HG02763 (cell line): Measurements from ENCODE around the gene DTNB.
"Not testable (repeated sequence)": the region's sequence is repeated elsewhere in the genome, so short reads cannot be mapped to it uniquely, and the experiment has no call there.

Experiments
- ATAC-seq: cut with Tn5 transposase; IDR thresholded peaks from one replicate; pipeline ENCODE4 v1.9.1; 2021; ENCODE audit warnings: mild to moderate bottlenecking, moderate library complexity; ENCODE audit not compliant: unreplicated experiment

DTNB gene

DNA sequence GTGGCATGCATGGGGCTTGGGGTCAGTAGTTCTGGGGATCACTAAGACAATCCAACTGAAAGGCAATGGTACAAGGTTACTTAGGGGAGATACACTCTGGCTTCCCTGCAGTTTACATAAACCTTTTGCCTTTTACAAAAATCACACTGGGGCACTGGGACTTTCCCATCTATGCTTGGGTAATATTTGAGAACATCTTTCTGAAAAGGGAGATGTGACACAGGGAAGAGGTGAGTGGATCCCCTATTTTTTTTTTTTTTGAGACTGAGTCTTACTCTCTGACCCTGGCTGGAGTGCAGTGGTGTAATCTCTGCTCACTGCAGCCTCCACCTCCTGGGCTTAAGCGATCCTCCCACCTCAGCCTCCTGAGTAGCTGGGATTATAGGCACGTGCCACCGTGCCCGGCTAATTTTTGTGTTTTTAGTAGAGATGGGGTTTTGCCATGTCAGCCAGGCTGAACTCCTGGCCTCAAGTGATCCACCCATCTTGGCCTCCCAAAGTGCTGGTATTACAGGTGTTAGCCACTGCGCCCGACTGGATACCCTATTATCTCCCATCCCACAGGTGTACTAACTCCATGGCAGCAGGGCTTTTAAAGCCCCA, 248.8 kb downstream of the DTNB start:
- no peak for ATAC-seq

DNA sequence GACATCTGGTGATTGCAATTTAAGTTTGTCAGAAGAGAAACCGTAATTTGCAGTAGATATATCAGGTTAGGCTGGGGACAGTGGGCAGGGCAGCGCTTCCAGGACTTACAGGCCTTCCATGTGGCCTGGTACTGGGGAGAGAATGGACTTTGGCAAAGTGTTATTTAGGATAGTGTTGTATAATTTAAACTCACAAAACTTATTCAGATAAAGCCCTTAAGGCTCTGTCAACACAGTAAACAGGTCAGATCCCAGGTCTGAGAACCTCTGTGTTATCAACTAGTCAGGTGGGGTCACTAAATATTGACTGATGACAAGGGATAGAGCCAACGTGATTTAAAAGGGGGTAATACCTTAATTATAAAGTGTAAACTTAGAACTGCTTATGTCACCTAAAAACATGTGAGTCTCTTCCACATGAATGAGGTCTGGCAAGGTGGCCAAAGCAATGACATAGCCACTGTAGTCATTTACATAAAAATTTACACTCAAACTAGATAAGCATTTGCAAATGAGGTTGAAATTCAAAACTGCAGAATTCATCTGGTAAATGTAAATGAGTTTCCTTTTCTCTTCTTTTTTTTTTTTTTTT, 251.5 kb downstream of the DTNB start:
- ATAC-seq: peak; percentile 29

DNA sequence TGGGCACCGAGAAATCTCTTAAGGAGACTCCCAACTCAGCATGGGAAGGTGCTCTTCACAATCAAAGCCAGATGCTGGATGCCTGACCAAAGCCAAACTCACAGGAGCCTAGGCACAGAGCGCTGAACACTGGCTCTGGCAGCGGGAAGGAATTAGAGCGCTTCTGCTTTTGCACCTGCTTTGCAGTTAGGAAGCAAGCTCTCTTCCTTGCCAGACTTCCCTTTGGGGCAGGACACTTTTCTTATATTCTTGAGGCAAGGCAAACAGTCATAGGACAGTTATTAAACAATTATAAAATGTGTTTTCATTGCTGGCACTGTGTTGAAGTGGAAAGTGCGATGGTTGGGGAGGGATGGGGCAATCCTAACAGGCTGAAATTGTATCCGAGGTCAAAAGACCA, 252.1 kb downstream of the DTNB start:
- no peak for ATAC-seq

DNA sequence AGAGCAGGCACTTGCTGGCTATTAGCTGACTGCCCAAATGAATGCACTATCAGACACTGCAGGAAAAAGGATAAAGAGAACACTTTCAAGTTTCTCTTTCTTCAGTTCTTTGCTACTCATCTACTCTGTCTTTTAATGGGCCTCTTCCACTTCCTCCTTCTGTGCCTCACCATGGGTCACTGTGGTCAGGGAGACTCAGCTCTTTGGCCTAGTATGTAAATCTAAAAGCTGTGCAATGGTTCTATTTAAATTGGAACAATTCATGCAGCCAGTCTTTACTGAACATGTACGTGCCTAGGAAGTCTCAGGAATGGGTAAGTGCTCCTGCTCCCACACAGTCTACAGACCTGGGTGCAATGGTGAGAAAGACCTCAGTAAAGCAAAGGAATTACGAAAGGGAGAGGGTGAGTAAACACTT, 252.5 kb downstream of the DTNB start:
- ATAC-seq: peak; percentile 47

DNA sequence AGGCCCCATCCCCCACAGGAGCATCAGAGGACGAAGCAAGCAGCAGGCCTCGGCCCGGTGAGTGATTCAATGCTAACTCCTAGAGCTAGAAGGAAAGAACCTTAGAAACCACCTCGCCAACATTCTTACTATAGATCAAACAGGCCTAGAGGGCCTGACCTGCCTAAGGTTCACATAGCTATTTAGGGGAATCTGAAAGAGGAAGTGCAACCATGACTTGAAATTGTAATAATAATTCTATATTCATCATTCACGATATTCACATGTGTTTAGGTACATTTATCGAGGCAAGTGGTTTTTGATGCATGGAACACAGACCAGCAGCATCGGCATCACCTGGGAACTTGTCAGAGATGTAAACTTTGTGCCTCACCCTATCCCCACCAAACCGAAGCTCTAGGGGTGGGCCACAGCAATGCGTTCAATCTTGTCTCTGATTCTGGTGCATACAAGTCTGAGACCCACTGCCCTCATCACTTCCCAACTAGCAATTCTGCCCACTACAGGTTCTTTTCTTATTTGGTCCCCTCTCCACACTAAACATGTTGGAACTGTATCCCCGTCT, 253.6 kb downstream of the DTNB start:
- peak; percentile 49 for ATAC-seq

DNA sequence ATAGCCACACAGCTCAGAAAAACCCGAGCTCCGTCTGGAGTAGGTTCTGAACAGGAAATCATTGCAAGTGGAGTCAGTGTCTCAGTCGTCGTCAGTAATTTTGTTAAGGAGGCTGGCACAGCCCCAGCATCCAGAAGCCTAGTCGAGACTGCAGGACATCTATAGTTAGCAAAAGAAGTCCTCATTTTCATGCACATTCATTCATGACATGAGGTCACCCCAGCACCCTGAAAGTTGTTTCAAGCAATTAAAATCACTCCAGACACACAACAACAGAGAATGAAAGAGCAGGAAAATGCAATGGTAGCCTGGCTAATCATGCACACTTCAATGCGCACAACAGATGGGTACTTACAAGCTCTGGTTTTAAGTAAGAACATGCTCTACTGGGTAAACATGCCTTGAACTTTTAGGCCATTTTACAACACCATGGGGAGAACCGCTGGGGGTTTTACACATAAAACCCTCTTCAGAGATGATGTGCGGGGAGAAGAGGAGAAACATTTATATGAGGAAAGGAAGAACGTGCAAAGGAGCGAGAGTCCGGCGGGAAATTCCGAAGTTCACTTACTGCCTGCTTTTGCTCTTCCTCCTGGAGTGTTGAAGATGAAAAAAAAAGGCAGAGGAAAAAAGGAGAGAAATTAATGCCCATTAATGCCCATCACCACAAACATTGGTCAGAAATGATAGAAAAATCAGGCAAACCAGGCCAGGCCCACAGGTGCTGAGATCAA, 254.3 kb downstream of the DTNB start:
- ATAC-seq: peak; percentile 4

DNA sequence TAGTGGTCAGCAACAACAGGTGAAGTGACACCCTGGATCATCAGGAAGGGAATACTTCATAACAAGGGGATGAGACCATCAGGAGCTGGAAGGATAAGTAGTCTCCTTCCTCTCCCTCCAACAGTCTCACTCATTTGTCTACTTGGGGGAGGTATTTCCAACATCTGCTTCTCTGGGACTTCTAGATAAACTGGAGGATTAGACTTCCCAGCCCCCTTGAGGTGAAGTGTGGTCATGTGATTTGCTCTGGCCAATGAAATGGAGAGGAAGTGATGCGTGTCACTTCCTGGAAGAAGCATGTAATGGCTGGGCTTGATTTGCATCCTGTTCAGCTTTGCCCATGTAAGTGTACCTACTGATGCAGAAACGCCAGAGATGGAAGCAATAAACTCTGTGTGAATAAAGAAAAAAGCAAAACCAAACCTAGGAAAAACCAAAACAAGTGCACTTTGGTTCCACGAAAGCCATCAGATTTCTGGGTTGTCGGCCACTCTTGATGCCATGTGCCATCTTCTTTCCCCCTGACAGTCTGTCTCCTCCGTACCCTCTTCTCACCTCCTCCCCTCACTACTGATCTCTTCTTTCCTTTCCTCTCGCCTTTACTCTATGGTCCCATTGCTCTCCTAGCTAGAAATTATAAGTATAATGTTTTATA, 255.5 kb downstream of the DTNB start:
- no peak for ATAC-seq

DNA sequence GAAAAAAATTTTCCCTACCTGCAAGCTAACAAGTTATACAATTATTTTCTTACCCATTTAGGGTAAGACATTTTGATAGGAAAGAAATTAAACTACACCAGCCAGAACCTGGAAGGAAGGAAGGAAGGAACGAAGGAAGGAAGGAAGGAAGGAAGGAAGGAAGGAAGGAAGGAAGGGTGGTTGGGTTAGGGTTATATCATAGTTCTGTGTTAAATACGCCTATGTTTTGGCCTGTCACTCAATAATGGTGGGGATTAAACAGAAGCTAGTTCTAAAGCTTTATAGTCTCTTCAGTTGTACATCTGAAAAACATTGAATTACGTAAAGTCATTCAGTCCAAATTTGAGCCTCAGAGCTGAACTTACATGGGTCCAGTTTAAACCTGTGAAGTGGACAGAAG, 256.7 kb downstream of the DTNB start:
- ATAC-seq: no peak

DNA sequence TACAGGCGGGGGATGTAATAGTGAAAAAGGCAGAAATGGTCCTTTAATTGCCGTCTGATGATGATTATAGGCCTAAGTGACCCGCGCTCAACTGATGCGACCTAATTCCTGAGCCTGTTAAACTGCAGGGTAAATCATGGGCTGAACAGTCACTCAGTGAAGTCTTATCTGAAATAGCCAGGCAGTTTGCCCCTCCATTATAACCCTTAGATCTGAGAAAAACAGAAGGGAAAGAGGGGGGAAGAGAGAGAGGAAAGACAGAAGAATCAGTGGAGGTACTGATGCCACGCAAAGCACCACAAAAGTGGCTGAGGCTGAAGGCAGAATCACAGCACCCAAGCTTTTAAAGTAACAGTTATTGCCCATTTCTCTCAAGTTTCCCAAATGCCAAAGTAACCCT, 258.6 kb downstream of the DTNB start:
- ATAC-seq: no peak

DNA sequence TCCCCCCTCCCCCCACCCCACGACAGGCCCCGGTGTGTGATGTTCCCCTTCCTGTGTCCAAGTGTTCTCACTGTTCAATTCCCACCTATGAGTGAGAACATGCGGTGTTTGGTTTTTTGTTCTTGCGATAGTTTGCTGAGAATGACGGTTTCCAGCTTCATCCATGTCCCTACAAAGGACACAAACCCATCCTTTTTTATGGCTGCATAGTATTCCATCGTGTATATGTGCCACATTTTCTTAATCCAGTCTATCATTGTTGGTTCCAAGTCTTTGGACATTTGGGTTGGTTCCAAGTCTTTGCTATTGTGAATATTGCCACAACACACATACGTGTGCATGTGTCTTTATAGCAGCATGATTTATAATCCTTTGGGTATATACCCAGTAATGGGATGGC, 260.0 kb downstream of the DTNB start:
- not testable (repeated sequence) for ATAC-seq

DNA sequence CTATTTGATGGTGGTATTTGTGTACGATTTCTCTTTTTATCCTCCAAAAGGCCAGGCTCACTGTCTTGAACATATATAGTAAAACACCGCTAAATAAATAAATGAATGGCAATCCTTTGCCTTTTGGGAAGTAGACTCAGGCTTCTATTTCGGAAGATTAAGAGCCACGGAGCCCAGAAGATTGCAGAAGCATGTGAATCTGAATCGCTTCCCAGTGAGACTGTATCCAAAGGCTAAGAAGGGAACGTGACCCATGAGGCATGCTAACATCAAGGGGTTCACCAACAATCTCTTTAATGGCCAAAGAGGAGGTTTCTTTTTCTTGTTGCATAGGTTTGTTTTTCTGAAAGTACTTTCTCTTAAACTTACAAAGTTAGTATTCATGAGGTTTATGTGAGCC, 261.6 kb downstream of the DTNB start:
- no peak for ATAC-seq

DNA sequence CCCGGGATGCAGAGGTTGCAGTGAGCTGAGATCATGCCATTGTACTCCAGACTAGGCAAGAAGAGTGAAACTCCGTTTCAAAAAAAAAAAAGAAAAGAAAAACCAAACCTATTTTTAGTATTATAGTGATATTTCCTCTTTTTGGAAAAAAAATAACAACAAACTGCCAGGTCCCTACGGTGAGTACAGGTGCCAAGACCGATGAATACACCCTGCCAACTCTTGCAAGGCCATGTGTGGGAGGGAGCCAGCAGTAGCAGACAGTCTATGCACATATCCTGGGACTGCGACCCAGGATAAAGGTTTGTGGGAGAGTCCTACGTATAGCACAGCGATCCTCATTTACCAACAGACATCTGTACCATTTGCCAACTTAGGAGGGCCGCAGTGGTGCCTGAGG, 262.1 kb downstream of the DTNB start:
- no peak for ATAC-seq

DNA sequence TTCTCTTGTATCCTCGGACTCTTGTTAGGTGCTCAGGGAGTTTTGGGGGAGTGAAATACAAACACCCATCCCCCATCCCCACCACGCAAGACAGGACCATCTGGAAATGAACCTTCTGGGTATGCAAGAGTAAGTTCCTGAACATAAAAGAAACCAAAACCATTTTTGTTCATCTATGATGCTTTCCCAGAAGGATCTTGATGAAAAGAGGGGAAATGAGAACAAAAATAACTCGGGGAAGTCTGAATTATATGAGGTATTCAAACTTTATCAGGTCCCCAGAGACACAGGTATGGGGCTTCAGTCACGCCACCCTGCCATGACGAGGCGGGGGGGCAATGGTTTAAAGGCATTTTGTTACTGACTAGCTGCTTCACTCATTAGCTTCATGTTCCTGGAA, 263.0 kb downstream of the DTNB start:
- ATAC-seq: no peak

DNA sequence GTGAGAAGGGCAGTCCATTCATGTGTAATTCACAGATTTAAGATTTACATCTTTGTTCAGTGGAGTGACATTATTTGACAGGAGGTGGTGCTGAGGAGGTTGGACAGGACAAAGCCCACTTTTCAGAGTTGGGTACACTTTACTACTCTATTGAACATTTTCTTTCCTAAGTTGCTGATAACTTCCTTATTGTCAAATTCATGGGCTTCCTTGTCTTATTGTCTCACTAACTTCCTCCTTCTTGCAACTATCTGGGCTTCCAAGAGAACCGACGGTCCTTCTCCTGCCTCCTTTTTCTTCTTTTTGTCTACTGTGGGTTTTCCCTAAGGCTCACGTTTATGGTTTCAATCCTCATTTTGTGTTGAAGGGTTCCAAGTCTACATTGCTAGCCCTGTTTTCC, 263.9 kb downstream of the DTNB start:
- ATAC-seq: no peak

DNA sequence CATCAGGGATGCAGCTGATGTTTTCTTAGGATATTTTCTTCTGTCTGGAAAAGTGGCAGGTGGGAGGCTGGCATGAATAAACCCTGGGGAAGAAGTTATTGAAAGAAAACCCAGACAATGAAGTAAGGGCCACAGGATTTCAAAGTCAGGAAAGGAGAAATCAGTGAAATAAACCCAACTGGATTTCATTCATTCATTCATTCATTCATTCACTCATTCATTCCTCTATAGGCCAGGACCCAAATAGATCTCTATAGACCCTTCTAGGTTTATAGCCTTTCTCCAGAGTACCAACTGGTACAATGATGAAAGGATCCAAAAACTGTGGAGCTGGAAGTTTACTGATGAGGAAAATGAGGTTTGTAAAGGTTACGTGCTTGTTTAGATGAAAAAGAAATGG, 264.3 kb downstream of the DTNB start:
- no peak for ATAC-seq

DNA sequence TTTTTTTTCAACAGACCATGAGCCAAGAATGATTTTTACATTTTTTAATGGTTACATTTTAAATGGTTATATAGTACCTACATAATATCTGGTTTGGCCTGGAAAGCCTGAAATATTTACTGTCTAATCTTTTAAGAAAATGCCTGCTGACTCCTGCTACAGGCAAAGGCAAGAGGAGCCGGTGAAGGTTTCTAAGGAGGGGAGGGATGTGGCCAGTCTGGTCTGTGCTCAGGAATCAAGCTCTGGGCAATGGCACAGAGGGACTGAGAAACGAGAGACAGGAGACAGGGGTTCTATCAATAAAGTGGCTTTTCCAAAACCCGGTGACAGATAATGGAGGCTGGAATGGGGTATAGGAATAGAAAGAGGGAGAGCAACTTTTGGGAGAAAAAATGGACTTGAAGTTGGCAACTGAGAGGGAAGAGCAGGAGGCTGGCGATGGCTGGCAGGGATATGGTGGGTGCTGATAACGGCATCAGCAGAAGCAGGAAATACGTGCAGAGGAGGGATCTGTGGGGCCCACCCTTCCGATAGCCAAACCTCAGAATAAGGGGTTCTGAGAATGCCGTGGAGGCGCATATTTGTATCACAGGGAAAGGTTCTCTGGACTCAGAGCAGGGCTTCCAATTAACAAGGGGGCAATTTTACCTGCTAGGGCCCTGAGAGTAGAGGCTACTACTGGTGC, 267.6 kb downstream of the DTNB start:
- ATAC-seq: no peak

DNA sequence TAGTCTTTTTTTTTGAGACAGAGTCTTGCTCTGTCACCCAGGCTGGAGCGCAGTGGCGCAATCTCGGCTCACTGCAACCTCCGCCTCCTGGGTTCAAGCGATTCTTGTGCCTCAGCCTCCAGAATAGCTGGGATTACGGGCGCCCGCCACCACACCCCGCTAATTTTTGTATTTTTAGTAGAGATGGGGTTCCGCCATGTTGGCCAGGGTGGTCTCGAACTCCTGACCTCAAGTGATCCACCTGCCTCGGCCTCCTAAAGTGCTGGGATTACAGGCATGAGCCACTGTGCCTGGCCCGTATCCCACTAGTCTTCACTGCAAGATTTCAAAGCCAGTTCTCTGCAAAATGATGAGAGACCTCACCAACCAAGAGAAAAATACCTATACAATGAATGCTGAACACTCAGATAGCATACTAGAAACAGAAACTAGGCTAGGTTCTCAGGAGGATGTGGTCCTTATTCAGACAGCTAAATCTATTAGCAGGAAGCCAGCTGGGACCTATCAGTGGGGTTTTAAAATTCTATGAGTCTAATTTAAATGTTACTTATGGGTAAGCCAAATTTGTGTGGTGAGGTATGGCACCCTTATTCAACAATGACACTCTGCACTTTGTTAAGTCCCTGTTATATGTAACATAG, 270.1 kb downstream of the DTNB start:
- ATAC-seq: peak; percentile 44

DNA sequence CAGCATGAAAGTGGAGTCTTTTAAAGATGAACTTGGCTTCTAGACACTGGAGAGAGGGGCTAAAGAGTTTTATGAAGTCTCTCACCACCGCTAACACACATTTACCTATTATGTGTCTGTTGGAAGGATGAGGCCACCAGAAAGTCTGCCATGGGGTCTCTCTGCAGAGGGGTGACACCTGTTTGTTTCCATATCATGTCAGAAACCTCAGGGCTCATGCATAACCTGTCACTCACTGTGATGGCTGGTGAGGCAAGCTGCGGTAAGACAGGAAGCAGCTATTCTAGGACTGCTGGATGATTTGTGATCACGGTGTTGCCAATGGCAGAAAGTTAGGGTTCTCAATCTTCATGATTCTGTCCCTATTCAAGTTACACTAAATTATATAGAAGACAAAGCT, 270.9 kb downstream of the DTNB start:
- peak; percentile 60 for ATAC-seq

DNA sequence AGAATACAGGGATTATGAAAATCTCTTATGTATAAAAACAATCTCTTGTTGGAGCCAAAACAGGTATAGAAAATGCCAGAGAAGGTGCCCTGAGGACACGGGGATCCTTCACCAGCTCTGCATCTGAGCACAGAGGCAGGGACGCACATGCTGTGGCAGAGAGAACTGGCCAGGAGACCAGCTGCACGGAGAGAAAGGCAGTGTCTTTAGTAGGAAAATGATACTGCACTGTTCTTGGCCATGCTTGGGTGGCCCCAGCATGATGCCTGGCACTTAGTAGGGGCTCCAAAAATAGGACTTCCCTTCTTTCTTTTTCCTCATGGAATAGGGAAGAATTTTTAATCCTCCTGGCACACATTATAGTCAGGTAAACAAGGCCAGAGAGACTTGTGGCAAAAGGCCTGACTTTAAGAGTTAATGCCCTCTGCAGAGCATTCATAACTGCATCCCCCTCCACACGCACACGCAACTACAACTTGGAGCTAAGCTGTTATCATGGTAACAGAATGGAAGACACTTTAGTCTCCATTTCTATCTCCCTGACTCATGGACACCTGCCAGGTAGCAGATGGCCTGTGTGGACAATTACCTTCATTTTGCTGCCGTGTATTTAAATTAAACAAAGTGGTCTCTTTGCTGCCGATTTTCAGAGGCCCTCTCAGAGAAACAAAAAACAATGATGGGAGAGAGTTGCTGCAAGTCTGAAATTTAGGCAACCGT, 271.9 kb downstream of the DTNB start:
- no peak for ATAC-seq
